Measurements from ENCODE around the gene ATP1B4. TPM values are rescaled to one million over a fixed set of nuclear protein-coding genes. Genes with fewer than 3 reads are reported as not detected.
A peak's percentile ranks its signal among the peaks of the same experiment; 100 is the strongest.

ATP1B4 gene
- not detected for total RNA-seq
- long read RNA-seq: 0 reads

DNA sequence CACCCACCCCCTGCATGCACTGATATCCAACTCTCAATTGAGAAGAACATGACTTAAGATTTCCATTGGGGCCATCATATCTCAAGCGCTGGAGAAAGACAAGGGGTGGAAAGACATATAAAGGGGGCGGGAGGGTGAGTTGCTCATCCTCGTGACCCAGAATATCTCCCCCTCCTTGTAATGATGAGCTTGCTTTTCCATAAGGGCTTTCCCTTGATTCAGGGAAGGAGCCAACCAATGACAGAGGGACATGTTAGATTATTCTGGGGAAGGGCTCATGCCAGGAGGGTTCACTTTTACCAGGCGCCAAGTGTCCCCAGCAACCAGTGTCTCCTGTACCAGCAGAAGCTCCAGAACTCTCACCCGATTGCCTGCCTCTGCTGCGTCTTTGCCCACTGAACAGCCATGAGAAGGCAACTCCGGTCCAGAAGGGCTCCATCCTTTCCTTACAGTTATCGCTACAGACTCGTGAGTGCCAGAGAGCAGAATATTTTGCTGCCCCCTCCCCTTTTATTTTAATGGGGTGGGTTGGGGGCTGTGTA is at the start of gene ATP1B4:
Gene ATP1B4 (plus strand): TSS at position 326 of the 542 bp plus-strand sequence. CDS start 80 bp downstream, at position 406.
- Histone ChIP-seq H3K27me3 (ENCODE audit: low read depth) (no peaks in the 10 kb centered on the region), H3K27ac (no peak within 1 kb of the TSS), H3K4me1 (no peaks in the 10 kb centered on the region), H3K4me3 (no peak within 1 kb of the TSS), H3K9me3 (no peaks in the 10 kb centered on the region), H3K36me3 (no peaks in the 10 kb centered on the region)
- DNase-seq (no peak), ATAC-seq (no peak)
- TF ChIP-seq, protein P1, sequence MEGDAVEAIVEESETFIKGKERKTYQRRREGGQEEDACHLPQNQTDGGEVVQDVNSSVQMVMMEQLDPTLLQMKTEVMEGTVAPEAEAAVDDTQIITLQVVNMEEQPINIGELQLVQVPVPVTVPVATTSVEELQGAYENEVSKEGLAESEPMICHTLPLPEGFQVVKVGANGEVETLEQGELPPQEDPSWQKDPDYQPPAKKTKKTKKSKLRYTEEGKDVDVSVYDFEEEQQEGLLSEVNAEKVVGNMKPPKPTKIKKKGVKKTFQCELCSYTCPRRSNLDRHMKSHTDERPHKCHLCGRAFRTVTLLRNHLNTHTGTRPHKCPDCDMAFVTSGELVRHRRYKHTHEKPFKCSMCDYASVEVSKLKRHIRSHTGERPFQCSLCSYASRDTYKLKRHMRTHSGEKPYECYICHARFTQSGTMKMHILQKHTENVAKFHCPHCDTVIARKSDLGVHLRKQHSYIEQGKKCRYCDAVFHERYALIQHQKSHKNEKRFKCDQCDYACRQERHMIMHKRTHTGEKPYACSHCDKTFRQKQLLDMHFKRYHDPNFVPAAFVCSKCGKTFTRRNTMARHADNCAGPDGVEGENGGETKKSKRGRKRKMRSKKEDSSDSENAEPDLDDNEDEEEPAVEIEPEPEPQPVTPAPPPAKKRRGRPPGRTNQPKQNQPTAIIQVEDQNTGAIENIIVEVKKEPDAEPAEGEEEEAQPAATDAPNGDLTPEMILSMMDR (IDR thresholded peaks at IDR 0.05): no peak
- intact Hi-C loops (cut with DNase I): no loop called here

DNA sequence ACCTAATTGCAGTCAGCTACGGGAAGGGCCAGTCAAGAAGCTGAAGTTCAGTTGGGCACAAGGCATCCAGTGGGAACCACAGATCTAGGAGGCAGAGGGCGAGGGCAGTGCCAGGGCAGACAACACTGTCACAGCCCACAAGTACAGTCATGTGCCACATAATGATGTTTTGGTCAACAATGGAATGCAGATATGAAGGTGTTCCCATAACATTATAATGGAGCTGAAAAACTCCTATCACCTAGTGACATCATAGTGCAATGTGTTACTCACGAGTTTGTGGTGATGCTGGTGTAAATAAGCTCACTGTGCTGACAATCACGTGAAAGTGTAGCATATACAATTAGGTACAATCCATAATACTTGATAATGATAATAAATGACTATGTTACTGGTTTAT is 46.1 kb upstream of the ATP1B4 start:
- ATAC-seq: no peak
- DNase-seq: no peak
- intact Hi-C loops (cut with DNase I): no loop called here
- TF ChIP-seq, protein P1 (IDR thresholded peaks at IDR 0.05): no peak
- H3K4me3 ChIP-seq: no peak overlapping the region
- no peak overlapping the region for H3K27ac ChIP-seq
- H3K4me1 ChIP-seq: no peaks in the 10 kb centered on the region
- no peaks in the 10 kb centered on the region for H3K9me3 ChIP-seq
- H3K27me3 ChIP-seq (ENCODE audit: low read depth): peaks cover 6% of the 10 kb centered on the region
- no peaks in the 10 kb centered on the region for H3K36me3 ChIP-seq

DNA sequence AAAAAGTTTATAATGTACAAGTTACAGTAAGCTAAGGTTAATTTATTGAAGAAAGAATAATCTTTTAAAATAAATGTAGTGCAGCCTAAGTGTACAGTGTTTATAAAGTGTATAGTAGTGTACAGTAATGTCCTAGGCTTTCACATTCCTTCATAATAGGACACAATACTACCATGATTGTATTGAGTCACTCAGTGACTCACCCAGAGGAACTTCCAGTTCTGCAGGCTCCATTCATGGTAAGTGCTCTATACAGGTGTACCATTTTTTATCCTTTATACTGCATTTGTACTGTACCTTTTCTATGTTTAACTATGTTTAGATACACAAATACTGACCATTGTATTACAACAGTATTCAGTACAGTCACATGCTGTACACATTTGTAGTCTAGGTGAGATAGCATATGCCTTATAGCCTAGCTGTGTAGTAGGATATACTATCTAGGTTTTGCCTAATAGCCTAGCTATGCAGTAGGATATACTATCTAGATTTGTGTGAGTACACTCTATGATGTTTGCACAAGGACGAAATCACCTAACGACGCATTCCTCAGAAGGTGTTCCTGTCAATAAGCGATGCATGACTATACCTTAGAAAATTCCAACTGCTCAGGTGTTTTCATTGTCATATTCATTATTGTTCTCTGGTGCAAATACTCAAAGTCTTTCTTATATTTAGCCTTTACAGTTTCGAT is 45.2 kb upstream of the ATP1B4 start:
- TF ChIP-seq, protein P1 (IDR thresholded peaks at IDR 0.05): no peak
- Histone ChIP-seq H3K27me3 (ENCODE audit: low read depth) (no peaks in the 10 kb centered on the region), H3K27ac (no peak overlapping the region), H3K9me3 (no peaks in the 10 kb centered on the region), H3K4me1 (no peaks in the 10 kb centered on the region), H3K36me3 (no peaks in the 10 kb centered on the region), H3K4me3 (no peak overlapping the region)
- intact Hi-C loops (cut with DNase I): no loop called here
- ATAC-seq (peak in 1 of 2 donors; percentile 74), DNase-seq (no peak)

DNA sequence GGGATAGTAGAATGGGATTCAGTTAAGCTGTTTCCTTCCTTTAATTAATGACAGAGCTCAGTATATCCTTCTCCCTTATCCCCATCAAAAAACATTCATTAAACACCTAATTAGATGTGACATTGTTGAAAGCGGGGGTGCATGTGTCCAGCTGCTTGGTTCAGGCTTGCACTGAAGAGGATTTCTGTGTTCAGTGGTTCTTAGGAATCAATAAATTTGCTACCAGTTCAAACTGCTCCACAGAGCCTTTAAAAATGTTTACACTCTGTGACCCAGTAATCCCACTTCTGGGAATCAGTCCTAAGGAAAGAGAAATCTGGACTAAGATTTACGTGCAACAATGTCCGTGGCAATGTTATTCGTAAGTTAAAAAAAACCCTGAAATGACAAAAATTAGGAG is 43.5 kb upstream of the ATP1B4 start:
- H3K36me3 ChIP-seq: no peaks in the 10 kb centered on the region
- intact Hi-C loops (cut with DNase I): no loop called here
- DNase-seq: no peak
- no peaks in the 10 kb centered on the region for H3K9me3 ChIP-seq
- no peaks in the 10 kb centered on the region for H3K4me1 ChIP-seq
- H3K4me3 ChIP-seq: no peak overlapping the region
- no peak for ATAC-seq
- H3K27ac ChIP-seq: no peak overlapping the region
- H3K27me3 ChIP-seq (ENCODE audit: low read depth): no peaks in the 10 kb centered on the region
- TF ChIP-seq, protein P1 (IDR thresholded peaks at IDR 0.05): no peak

DNA sequence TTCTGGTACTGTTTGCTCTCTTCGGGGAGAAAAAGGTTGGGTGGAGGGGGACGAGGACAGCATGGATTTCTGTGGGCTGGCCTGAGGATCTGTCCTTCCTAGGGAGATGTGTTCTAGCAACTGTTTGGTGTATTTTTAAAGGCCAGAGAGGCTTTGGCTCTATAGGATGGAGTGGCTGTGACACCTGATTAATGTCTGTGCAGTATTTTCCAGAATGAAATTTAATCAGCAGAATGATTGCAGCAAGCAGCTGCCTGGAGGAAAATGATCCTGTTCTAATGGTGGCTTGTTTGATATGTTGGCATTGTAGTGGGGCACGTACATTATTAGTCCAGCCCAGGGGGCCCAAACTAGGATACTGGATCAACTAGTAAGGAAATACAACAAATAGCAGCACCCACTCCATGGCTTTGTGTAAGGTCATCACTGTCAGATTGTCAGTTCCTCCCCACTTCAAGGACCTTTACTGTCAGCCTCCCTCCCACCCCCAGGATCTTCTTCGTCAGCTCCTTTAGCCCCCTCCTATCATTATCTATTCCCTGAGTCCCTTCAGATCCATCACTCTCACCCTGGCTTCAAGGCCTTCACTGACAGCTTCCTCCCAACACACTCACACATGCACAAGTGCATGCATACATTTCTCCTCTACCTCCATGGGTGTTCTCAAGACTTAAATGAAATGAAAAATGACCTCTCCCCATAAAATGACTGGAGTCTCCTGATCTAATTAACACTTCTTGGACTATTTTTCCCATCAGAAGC is 40.2 kb upstream of the ATP1B4 start:
- H3K4me1 ChIP-seq: no peaks in the 10 kb centered on the region
- TF ChIP-seq, protein P1 (IDR thresholded peaks at IDR 0.05): no peak
- no peaks in the 10 kb centered on the region for H3K27me3 ChIP-seq (ENCODE audit: low read depth)
- H3K9me3 ChIP-seq: no peaks in the 10 kb centered on the region
- no peak overlapping the region for H3K27ac ChIP-seq
- no peak overlapping the region for H3K4me3 ChIP-seq
- DNase-seq (no peak), ATAC-seq (no peak)
- intact Hi-C loops (cut with DNase I): no loop called here
- no peaks in the 10 kb centered on the region for H3K36me3 ChIP-seq
